Measurements from ENCODE around the gene OPN4.

OPN4 gene

DNA sequence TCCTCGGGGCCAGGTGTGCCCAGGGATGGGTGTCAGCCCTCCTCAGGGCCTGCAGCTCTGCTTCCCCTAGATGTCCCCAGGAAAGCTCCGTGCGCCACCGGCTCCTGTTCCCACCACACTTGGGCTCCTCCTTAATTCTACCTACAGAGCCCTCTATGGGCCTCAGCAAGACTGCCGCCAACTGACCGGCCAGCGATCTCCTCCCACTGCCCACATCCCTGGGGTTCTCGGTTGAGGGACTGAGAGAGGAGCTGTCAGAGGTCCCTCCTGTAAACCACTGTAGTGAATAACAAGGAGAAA lies 8.6 kb downstream of the OPN4 start:
- Mint-ChIP-seq H3K27ac (no peak overlapping the region), H3K9me3 (no peaks in the 10 kb centered on the region), H3K36me3 (no peaks in the 10 kb centered on the region), H3K27me3 (peaks cover 3% of the 10 kb centered on the region), H3K4me3 (no peak overlapping the region), H3K4me1 (no peaks in the 10 kb centered on the region)
- ATAC-seq (ENCODE audit: low read depth) (no peak), DNase-seq (ENCODE audit: low spot score in 2 of 2) (no peak)

DNA sequence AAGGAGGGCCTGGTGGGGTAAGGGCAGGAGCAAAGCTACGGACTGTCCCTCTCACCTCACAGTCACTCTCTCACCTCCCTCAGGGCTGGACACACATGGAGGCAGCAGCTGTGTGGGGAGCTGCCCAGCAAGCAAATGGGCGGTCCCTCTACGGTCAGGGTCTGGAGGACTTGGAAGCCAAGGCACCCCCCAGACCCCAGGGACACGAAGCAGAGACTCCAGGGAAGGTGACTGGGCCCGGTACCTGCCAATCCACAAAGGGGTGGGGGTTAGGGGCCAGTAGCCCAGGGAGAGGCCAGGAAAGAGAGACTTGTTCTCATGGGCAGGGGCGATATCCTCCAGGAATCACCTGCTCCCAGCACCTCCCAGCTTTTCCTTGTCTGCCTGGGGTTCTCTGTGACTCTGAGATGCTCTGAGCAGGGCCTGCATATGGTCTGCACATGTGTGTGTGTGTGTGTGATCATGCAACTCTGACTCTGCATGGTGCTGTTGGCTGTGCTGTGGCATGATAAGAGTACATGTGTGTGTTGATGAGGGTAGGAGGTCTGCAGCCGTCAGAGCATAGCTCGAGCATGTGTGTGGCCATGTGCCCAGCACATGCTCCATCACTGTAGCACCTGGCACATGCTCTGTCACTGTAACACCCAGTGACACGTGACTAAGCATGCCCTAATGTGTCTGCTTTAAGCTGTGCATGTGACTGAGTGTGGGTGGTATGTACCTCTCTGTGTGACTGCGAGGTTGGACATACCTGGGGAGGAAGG lies 9.4 kb downstream of the OPN4 start:
- no peaks in the 10 kb centered on the region for H3K9me3 Mint-ChIP-seq
- peaks cover 1% of the 10 kb centered on the region for H3K4me1 Mint-ChIP-seq
- no peak overlapping the region for H3K4me3 Mint-ChIP-seq
- ATAC-seq (ENCODE audit: low read depth) (no peak), DNase-seq (ENCODE audit: low spot score in 2 of 2) (no peak)
- H3K27ac Mint-ChIP-seq = no peak overlapping the region
- peaks cover 8% of the 10 kb centered on the region for H3K27me3 Mint-ChIP-seq
- no peaks in the 10 kb centered on the region for H3K36me3 Mint-ChIP-seq

- peaks cover 10% of the 10 kb centered on the region for H3K27me3 Mint-ChIP-seq
- H3K27ac Mint-ChIP-seq = no peak overlapping the region
- H3K4me3 Mint-ChIP-seq = no peak overlapping the region
- H3K4me1 Mint-ChIP-seq = peaks cover 4% of the 10 kb centered on the region
- ATAC-seq (ENCODE audit: low read depth) (no peak), DNase-seq (ENCODE audit: low spot score in 2 of 2) (no peak)
- no peaks in the 10 kb centered on the region for H3K36me3 Mint-ChIP-seq
- no peaks in the 10 kb centered on the region for H3K9me3 Mint-ChIP-seq
These were observed 10.2 kb downstream of the OPN4 start for GRCh38 chr10:86664341-86665217.

- Mint-ChIP-seq H3K4me1 (peaks cover 4% of the 10 kb centered on the region), H3K27me3 (peaks cover 10% of the 10 kb centered on the region), H3K9me3 (no peaks in the 10 kb centered on the region), H3K36me3 (no peaks in the 10 kb centered on the region), H3K27ac (no peak overlapping the region), H3K4me3 (no peak overlapping the region)
- DNase-seq (ENCODE audit: low spot score in 2 of 2) = no peak
- no peak for ATAC-seq (ENCODE audit: low read depth)
These were observed 10.9 kb downstream of the OPN4 start for GRCh38 chr10:86665218-86665607.

DNA sequence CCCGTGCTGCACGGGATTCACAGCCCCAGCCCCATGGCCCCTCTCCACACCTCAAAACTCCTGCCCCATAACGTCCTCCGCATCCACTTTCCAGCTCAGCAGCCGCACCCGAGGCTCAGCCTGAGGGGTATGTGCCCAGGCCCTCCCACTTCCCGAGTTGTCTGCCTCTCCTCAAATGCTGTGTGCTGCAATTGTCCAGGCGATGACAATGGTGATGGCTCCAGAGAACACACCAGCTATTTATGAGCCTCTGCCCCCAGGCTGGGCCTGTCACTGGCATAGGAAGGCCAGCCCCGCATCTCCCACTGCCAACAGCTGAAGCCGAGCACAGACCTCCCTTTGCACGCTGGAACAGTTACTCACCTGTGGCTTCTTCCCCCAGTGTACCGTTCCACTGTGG lies 11.5 kb downstream of the OPN4 start:
- ATAC-seq (ENCODE audit: low read depth) (no peak), DNase-seq (ENCODE audit: low spot score in 2 of 2) (no peak)
- Mint-ChIP-seq H3K9me3 (no peaks in the 10 kb centered on the region), H3K4me3 (no peak overlapping the region), H3K27me3 (peaks cover 12% of the 10 kb centered on the region), H3K36me3 (no peaks in the 10 kb centered on the region), H3K27ac (no peak overlapping the region), H3K4me1 (peaks cover 4% of the 10 kb centered on the region)

- Mint-ChIP-seq H3K4me3 (no peak overlapping the region), H3K36me3 (no peaks in the 10 kb centered on the region), H3K27me3 (peaks cover 12% of the 10 kb centered on the region), H3K27ac (no peak overlapping the region), H3K4me1 (peaks cover 4% of the 10 kb centered on the region), H3K9me3 (no peaks in the 10 kb centered on the region)
- no peak for DNase-seq (ENCODE audit: low spot score in 2 of 2)
- ATAC-seq (ENCODE audit: low read depth) = no peak
These were observed 12.2 kb downstream of the OPN4 start for GRCh38 chr10:86666538-86666937.

DNA sequence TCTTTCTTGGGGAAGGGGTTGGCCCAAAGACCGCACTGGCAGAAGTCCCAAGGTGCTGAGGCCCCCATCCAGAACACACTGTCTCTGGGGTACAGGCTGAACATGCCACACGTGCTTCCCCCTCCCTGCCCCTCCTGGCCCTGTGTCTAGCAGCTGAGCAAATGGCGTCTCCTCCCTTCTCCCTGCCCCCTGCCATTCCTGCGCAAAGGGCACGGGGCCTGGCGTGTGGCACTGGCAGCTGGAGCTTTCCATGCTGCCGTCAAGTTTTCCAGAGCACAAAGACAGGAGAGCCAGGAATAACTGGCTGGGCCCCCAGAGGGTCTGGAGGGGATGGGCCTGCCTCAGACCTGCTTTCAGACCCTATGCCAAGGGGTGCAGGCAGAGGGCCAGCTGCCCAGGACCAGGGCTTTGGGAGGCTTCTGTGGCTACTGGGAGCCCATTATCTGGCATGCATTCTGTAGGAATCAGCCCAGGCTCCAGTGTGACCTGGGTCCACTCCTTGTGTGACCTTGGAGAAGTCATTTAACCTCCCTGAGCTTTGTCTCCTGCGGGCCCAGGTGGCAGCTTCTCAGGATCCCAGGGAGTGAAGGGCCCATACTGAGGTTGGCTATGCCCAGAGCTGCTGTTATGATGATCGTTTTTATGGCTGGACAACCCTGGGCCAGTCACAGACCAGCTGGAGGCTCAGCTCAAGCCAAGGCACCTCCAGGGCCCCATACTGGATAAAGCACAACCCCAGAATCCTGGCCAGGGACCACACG lies 13.3 kb downstream of the OPN4 start:
- no peak overlapping the region for H3K4me3 Mint-ChIP-seq
- no peaks in the 10 kb centered on the region for H3K36me3 Mint-ChIP-seq
- ATAC-seq (ENCODE audit: low read depth) (no peak), DNase-seq (ENCODE audit: low spot score in 2 of 2) (no peak)
- peaks cover 4% of the 10 kb centered on the region for H3K4me1 Mint-ChIP-seq
- peaks cover 10% of the 10 kb centered on the region for H3K27me3 Mint-ChIP-seq
- no peaks in the 10 kb centered on the region for H3K9me3 Mint-ChIP-seq
- no peak overlapping the region for H3K27ac Mint-ChIP-seq

GRCh38 chr10:86668297-86669165 lies 14.2 kb downstream of the OPN4 start, which contains the start of gene LDB3:
LDB3 (plus strand) TSS chr10:86668511; CDS start chr10:86668692, 181 bp downstream.
- DNase-seq (ENCODE audit: low spot score in 2 of 2) = no peak
- H3K36me3 Mint-ChIP-seq = no peaks in the 10 kb centered on the region
- H3K27me3 Mint-ChIP-seq = peaks cover 15% of the 10 kb centered on the region
- peaks cover 4% of the 10 kb centered on the region for H3K4me1 Mint-ChIP-seq
- H3K4me3 Mint-ChIP-seq = peak within 1 kb of the TSS; percentile 21
- ATAC-seq (ENCODE audit: low read depth) = peak; percentile 42
- no peaks in the 10 kb centered on the region for H3K9me3 Mint-ChIP-seq
- no peak within 1 kb of the TSS for H3K27ac Mint-ChIP-seq

DNA sequence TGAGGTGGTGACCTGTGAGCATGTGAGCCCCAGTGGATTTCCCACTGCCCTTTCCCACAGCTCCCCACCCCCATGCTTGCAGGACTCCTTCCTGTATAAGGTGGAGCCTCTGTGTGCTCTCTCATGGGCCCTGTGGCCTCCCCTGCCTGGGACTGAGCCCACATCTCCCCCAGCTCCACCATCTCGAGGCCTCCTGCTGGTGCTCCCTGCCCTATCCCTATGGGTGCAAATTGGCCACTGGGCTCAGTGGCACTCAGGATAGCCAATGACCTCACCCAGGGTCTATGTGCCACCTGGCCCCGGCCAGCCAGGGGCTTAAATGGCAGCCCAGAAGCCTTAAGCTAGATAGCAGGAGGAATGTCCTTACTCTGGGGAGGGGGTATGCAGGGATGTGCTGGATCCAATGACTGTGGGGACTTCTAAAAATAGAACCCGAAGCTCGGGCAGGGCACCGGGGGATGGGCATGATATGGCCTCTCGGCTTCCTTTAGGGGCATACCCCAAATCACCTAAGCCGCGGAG lies 16.0 kb downstream of the OPN4 start:
- Mint-ChIP-seq H3K36me3 (no peaks in the 10 kb centered on the region), H3K4me3 (no peak overlapping the region), H3K4me1 (peaks cover 4% of the 10 kb centered on the region), H3K9me3 (no peaks in the 10 kb centered on the region), H3K27me3 (peaks cover 15% of the 10 kb centered on the region), H3K27ac (no peak overlapping the region)
- ATAC-seq (ENCODE audit: low read depth) = no peak
- no peak for DNase-seq (ENCODE audit: low spot score in 2 of 2)

DNA sequence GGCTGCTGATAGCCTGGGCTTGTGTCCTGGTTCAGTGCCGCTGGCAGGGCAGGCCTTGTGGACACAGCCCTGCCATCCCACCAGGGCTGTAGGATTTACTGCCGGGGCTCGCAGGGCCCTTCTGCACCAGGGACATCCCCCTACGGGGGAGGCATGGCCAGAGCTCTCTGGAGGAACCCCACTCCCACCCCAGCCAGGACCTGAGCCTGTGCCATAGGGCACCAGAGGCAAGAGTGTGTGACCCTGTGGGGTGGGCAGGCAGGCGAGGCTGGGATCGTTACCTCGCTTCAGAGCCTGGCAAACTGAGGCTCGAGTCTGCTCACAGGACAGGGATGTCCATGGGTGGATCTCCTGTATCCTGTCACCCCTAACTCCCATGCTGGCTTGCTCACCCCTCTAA lies 16.5 kb downstream of the OPN4 start:
- Mint-ChIP-seq H3K9me3 (no peaks in the 10 kb centered on the region), H3K4me1 (peaks cover 4% of the 10 kb centered on the region), H3K27me3 (peaks cover 15% of the 10 kb centered on the region), H3K4me3 (no peak overlapping the region), H3K36me3 (no peaks in the 10 kb centered on the region), H3K27ac (no peak overlapping the region)
- ATAC-seq (ENCODE audit: low read depth) (no peak), DNase-seq (ENCODE audit: low spot score in 2 of 2) (no peak)

- H3K4me3 Mint-ChIP-seq = no peak overlapping the region
- DNase-seq (ENCODE audit: low spot score in 2 of 2) (no peak), ATAC-seq (ENCODE audit: low read depth) (no peak)
- H3K4me1 Mint-ChIP-seq = peaks cover 4% of the 10 kb centered on the region
- peaks cover 15% of the 10 kb centered on the region for H3K27me3 Mint-ChIP-seq
- H3K36me3 Mint-ChIP-seq = no peaks in the 10 kb centered on the region
- no peak overlapping the region for H3K27ac Mint-ChIP-seq
- no peaks in the 10 kb centered on the region for H3K9me3 Mint-ChIP-seq
These were observed 17.1 kb downstream of the OPN4 start for GRCh38 chr10:86671419-86671818.

DNA sequence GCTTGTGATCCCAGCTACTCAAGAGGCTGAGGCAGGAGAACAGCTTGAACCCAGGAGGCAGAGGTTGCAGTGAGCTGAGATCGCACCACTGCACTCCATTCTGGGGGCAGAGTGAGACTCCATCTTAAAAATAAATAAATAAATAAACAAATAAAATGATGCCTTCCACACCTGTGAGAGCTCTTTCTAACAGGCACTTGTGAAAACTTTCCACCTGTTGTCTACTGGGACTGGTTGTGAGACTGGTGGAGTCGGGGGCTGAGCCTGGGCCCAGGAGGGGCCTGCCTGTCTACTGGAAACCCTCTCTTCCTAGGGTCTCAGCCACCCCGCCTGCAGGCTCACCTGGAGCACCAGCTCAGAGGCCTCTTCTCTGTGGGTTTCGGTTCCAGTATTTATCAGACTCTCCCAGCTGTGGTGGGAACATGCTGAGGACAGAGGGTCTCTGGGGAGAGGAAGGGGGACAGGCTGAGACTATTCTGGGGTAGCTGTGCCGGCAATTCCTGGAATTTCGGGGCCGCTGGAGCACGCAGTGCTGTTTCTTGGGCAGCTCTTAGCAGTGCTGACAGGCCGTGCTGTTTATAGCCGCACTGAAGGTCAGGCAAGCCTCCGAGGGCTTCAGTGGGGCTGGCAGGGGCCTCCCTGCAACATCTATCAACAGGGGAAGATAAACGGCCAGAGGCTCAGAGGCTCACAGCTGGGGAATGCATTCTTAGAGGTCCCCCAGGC lies 17.8 kb downstream of the OPN4 start:
- H3K4me3 Mint-ChIP-seq = no peak overlapping the region
- DNase-seq (ENCODE audit: low spot score in 2 of 2) = no peak
- peaks cover 15% of the 10 kb centered on the region for H3K27me3 Mint-ChIP-seq
- H3K27ac Mint-ChIP-seq = no peak overlapping the region
- no peaks in the 10 kb centered on the region for H3K9me3 Mint-ChIP-seq
- no peaks in the 10 kb centered on the region for H3K36me3 Mint-ChIP-seq
- H3K4me1 Mint-ChIP-seq = peaks cover 4% of the 10 kb centered on the region
- no peak for ATAC-seq (ENCODE audit: low read depth)

All from memory B cell (primary cell).